ENCODE measurements around the gene TMPRSS6. TPM values are rescaled to one million over a fixed set of nuclear protein-coding genes. Genes with fewer than 3 reads are reported as not detected.

The TMPRSS6 gene
- polyA plus RNA-seq, 1 experiment, result not detected

GRCh38 chr22:37028692-37029674, 80.5 kb downstream of the TMPRSS6 start:
- TF ChIP-seq CTCF (IDR thresholded peaks at IDR 0.05; ENCODE audit: insufficient read depth, low read depth, low read length), result no peak
- CTCF ChIA-PET, result interaction anchor here (1.0 to 1.6 kb wide), 4 partner anchors 7 to 16 kb away, joined by 3 to 7 read pairs (median 4); no protein-coding TSS in a partner anchor
- POLR2A ChIA-PET, result no interaction called here
- H3K27me3 ChIP-seq (ENCODE audit: control insufficient read depth, insufficient read depth, low read length), result no peaks in the 10 kb centered on the region
- no peak for DNase-seq (ENCODE audit: low read depth)
- no peak overlapping the region for H3K4me3 ChIP-seq (ENCODE audit: low read depth, low read length)
- peaks cover 18% of the 10 kb centered on the region for H3K36me3 ChIP-seq (ENCODE audit: control insufficient read depth, insufficient read depth, low read length)

- H3K27me3 ChIP-seq (ENCODE audit: control insufficient read depth, insufficient read depth, low read length), result no peaks in the 10 kb centered on the region
- no peak for TF ChIP-seq CTCF (IDR thresholded peaks at IDR 0.05; ENCODE audit: insufficient read depth, low read depth, low read length)
- CTCF ChIA-PET, result interaction anchor here (1.0 kb wide), 1 partner anchor 29 kb away, joined by 3 read pairs; no protein-coding TSS in a partner anchor
- POLR2A ChIA-PET, result no interaction called here
- no peak overlapping the region for H3K4me3 ChIP-seq (ENCODE audit: low read depth, low read length)
- H3K36me3 ChIP-seq (ENCODE audit: control insufficient read depth, insufficient read depth, low read length), result peaks cover 20% of the 10 kb centered on the region
- no peak for DNase-seq (ENCODE audit: low read depth)
These were observed 82.0 kb downstream of the TMPRSS6 start for GRCh38 chr22:37027556-37027955.

- Histone ChIP-seq H3K36me3 (ENCODE audit: control insufficient read depth, insufficient read depth, low read length) (peaks cover 20% of the 10 kb centered on the region), H3K27me3 (ENCODE audit: control insufficient read depth, insufficient read depth, low read length) (no peaks in the 10 kb centered on the region), H3K4me3 (ENCODE audit: low read depth, low read length) (no peak overlapping the region)
- POLR2A ChIA-PET, result no interaction called here
- CTCF ChIA-PET, result interaction anchor here (2.5 kb wide), 1 partner anchor 19 kb away, joined by 11 read pairs; no protein-coding TSS in a partner anchor
- TF ChIP-seq CTCF (IDR thresholded peaks at IDR 0.05; ENCODE audit: insufficient read depth, low read depth, low read length), result no peak
- no peak for DNase-seq (ENCODE audit: low read depth)
These were observed 83.2 kb downstream of the TMPRSS6 start for GRCh38 chr22:37026325-37026724.

GRCh38 chr22:37025500-37026070, 83.9 kb downstream of the TMPRSS6 start:
- DNase-seq (ENCODE audit: low read depth), result no peak
- peaks cover 20% of the 10 kb centered on the region for H3K36me3 ChIP-seq (ENCODE audit: control insufficient read depth, insufficient read depth, low read length)
- H3K4me3 ChIP-seq (ENCODE audit: low read depth, low read length), result no peak overlapping the region
- CTCF ChIA-PET, result interaction anchor here (2.5 kb wide), 1 partner anchor 19 kb away, joined by 11 read pairs; no protein-coding TSS in a partner anchor
- no peak for TF ChIP-seq CTCF (IDR thresholded peaks at IDR 0.05; ENCODE audit: insufficient read depth, low read depth, low read length)
- H3K27me3 ChIP-seq (ENCODE audit: control insufficient read depth, insufficient read depth, low read length), result no peaks in the 10 kb centered on the region
- POLR2A ChIA-PET, result no interaction called here

Data from BJ (cell line).